HG03159 (cell line): ENCODE results near the gene HMG20A.

ENCODE experiments used
- ATAC-seq: cut with Tn5 transposase; IDR thresholded peaks from one replicate; pipeline ENCODE4 v1.9.1; 2021; ENCODE audit warnings: mild to moderate bottlenecking, moderate library complexity; ENCODE audit not compliant: unreplicated experiment

HMG20A gene

GRCh38 chr15:77532067-77532710, 111.5 kb downstream of the HMG20A start:
- no peak for ATAC-seq

GRCh38 chr15:77532846-77533245, 112.2 kb downstream of the HMG20A start:
- no peak for ATAC-seq

GRCh38 chr15:77533578-77534430, 113.1 kb downstream of the HMG20A start:
- no peak for ATAC-seq
